Raji (cell line): ENCODE data around the gene SLC25A21.

ENCODE experiments used
- POLR2A ChIP-seq: IDR thresholded peaks from 2 replicates; pipeline ENCODE4 v1.6.1; 2011; ENCODE audit warnings: low read depth, low read length, control low read depth; ENCODE audit not compliant: insufficient read depth

SLC25A21 gene

GRCh38 chr14:36663404-36664321 is 508.7 kb downstream of the SLC25A21 start:
- TF ChIP-seq POLR2A: no peak

GRCh38 chr14:36662543-36663403 is 509.6 kb downstream of the SLC25A21 start:
- no peak for TF ChIP-seq POLR2A

GRCh38 chr14:36662258-36662542 is 510.2 kb downstream of the SLC25A21 start:
- TF ChIP-seq POLR2A: no peak

- no peak for TF ChIP-seq POLR2A
These were observed 510.7 kb downstream of the SLC25A21 start, which contains the start of gene PAX9 for GRCh38 chr14:36661506-36662257. Gene PAX9, plus strand, starts transcription at chr14:36661860. Its CDS starts 230 bp downstream, at chr14:36662090.

- no peak for TF ChIP-seq POLR2A
These were observed 511.5 kb downstream of the SLC25A21 start for GRCh38 chr14:36660736-36661505.

- no peak for TF ChIP-seq POLR2A
These were observed 512.3 kb downstream of the SLC25A21 start for GRCh38 chr14:36659822-36660735.

GRCh38 chr14:36659010-36659821 is 513.2 kb downstream of the SLC25A21 start:
- TF ChIP-seq POLR2A: no peak

- TF ChIP-seq POLR2A: no peak
These were observed 514.0 kb downstream of the SLC25A21 start for GRCh38 chr14:36658123-36659009.

GRCh38 chr14:36657399-36658122 is 514.8 kb downstream of the SLC25A21 start:
- TF ChIP-seq POLR2A: no peak

GRCh38 chr14:36656687-36657398 is 515.6 kb downstream of the SLC25A21 start:
- no peak for TF ChIP-seq POLR2A
